T47D (cell line): ENCODE data around the gene MESP1.

ENCODE experiments used
- DNase-seq, 2 experiments: peaks; one replicate each; pipeline versions ENCODE4 v3.0.0 to v3.0.0-alpha.2; 2011 to 2012; ENCODE audit warnings: low read depth in 1 of 2, low spot score in 1 of 2
- JUND ChIP-seq: IDR thresholded peaks from 2 replicates; pipeline ENCODE4 v1.6.1; 2012; ENCODE audit warnings: low read depth
- in situ Hi-C: cut with HindIII; loops from 2 replicates; pipeline ENCODE4 v1.10.0; 2016; ENCODE audit warnings: low sequenced_read_pairs, low pct_unique_long_range_greater_than_20kb

The MESP1 gene

DNA sequence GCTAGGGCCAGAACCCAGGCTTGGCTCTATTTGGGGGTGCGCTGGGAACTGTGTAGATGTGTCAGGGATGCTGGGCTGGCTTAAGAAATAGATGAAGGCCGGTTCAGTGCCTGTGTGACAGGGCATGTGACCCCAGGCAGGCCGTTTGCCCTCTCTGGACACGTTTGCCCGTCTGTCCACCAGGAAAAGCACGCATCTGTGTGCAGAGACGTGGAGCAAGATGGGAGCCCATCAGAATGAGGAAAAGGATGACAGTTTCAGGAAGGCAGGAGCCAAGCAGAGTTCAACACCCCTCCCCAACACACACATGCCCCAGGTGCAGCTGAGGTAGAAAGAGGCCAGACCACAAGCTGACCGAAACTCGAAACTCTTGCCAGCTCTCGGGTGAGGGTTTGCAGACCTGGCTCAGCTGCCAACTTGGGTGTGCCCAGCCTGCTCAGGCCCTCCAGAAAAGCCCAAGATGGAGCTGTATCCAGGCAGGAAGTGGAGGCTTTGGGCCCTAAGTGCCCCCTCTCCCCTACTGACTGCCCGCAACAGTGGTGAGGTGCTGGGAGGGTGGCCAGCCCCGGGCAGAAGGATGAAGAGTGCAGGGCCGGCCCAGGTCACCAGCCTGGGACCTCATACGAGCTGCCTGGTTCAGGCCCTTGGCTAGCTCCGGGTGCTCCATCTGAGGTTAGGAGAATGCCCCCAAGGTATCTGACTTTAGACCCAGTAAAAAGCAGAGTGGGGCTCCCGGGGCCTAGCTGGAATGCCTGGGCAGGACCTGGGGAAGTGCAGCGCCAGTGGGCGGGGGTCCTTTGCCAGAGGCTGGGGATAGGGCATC lies 10.2 kb upstream of the MESP1 start:
- peak in 1 of 2 experiments; percentile 95 for DNase-seq
- in situ Hi-C loops, result no loop called here
- TF ChIP-seq JUND, result no peak

DNA sequence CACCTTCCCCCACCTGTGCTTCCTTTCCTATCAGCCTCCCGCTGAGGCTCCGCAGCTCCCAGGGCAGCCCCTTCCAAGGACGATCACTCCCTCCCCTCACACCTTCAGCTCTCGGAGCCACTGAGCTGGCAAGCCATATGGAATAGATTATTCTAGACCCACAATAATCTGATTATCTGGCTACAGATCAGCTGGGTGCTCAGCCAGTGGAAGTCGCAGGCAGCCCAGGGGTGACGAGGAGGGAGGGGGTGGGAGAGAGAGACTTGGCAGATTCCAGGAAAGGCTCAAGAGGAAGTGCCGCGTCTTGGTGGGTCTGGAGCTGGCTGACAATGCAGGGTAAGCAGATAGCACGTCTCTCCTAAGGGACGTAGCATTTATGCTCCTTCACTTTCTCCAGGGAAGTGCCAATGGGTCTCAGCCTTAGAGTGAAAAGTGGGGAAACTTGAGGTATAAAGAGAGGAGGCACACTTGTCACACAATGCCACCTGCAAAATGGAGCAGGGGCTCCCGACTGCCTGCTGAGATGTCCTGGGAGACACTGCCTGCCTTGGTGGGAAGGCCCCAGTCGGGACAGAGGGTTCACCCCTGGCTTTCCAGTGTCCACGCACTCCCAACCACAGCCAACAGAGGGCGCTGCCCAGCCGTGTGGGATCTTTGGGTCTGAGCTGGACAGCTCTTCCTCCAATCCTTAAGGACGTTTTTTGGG lies 9.4 kb upstream of the MESP1 start:
- TF ChIP-seq JUND, result no peak
- DNase-seq, result peak; percentile 65 to 90
- in situ Hi-C loops, result no loop called here

DNA sequence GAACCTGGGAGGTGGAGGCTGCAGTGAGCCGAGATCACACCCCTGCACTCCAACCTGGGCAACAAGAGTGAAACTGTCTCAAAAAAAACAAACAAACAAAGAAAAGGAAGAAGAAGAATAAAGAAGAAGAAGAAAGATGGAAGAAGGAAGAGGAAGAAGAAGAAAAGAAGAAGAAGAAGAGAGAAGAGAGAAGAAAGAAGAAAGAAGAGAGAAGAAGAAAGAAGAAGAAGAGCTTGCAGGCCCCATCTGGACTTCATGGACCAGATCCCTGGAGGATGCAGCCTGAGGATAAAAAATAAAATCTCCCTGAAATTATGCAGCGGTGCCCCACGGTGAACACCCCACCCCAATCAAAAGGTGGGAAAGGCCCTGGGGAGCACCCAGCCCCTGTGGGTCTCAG lies 8.8 kb upstream of the MESP1 start:
- in situ Hi-C loops, result no loop called here
- DNase-seq, result no peak
- TF ChIP-seq JUND, result no peak

DNA sequence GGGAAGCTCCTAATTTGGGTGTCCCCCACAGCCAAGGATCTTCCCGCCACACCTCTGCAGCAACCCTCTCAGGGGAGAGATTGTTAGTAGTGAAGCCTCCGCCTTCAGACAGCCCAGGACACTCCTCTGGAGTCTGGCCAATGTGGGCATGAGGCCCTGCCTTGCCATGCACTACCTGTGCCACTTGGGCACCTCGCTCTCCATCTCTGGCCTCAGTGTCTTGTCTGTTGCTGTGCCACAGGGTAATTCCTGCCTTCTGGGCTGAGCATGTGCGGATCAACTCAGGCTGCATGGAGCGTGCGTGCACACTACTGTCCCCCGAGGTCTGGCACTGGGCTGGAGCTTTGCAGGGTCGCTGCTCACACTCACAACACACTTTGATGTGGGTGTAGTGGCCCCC lies 7.9 kb upstream of the MESP1 start:
- peak in 1 of 2 experiments; percentile 64 for DNase-seq
- TF ChIP-seq JUND, result no peak
- in situ Hi-C loops, result no loop called here

DNA sequence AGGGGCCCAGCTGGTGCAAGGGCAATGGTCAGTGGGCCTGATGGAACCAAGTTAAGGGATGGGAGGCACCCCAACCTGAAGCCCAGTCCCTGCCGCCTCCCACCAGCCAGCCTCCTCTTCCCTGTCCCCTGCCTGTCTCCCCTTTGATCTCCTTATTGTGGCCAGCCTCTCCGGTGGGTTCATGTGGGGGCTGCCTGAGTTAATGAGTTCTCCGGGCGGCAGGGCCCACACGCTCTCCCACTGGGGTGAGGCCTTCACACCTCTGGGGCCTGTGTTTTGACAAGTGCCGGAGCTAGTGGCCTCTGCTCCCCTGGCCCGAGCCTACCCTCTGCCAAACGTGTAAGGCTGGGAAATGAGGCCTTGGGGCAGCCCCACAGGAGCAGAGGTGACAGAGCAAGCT lies 7.2 kb upstream of the MESP1 start:
- in situ Hi-C loops, result no loop called here
- DNase-seq, result no peak
- no peak for TF ChIP-seq JUND

DNA sequence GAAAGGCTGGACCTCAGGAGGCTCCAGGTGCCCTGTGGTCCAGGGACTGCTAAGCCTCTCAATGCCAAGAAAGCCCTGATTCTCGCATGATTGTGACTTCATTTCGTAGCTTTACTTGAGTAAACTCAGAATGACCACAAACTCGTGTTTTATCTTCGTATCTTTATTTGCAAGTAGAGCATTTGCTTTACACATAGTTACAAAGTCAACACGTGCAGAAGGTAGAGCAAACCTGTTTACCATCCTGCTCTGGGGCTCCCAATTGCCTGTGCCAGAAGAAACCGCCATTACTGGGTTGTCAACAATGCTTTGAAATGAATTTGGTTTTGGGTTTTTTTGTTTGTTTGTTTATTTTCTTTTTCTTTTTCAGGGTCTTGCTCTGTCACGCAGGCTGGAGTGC lies 5.8 kb upstream of the MESP1 start:
- TF ChIP-seq JUND, result peak; percentile 95
- DNase-seq, result peak in 1 of 2 experiments; percentile 97
- in situ Hi-C loops, result no loop called here

GRCh38 chr15:89755701-89756100 lies 4.7 kb upstream of the MESP1 start:
- no peak for DNase-seq
- no peak for TF ChIP-seq JUND
- in situ Hi-C loops, result no loop called here

DNA sequence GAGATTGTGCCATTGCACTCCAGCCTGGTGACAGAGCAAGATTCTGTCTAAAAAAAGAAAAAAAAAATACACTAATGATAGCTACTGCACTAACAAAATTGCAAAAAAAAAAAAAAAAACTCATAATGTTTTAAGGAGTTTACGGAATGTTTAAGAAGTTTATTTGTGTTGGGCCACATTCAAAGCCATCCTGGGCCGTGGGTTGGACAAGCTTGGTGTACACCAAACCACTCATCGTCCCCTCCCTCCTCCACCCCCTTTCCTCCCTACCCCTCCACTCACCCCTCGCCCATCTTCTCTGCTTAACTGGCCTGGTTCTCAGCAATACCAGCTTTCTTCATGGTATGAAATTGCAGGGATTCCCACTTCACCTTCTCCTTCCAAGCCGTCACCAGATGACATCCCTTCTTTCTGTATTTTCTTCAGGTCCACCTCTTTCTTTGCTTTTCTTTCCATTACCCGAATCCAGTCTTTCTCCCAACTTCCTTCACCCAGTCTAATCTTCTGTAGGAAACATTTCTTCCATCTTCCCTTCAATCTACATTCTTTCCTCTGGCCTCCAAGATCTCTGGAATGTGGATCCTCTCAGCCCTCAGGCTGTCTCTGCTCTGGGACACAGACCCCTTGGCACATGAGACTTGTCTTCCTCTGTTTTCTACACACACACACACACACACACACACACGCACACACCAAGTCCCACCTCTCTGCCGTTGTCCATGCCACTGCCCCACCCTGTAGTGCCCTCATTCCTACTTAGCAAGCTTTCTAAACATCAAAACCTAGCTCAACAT lies 3.5 kb upstream of the MESP1 start:
- TF ChIP-seq JUND, result no peak
- peak in 1 of 2 experiments; percentile 62 for DNase-seq

GRCh38 chr15:89753855-89754254 lies 2.8 kb upstream of the MESP1 start:
- no peak for DNase-seq
- TF ChIP-seq JUND, result no peak
- in situ Hi-C loops, result no loop called here

More for the DNA sequence above, 3.5 kb upstream of the MESP1 start:
- in situ Hi-C loops, result no loop called here

GRCh38 chr15:89751748-89752147 lies 699 bp upstream of the MESP1 start:
- no peak for TF ChIP-seq JUND
- peak in 1 of 2 experiments; percentile 82 for DNase-seq
- in situ Hi-C loops, result no loop called here

- in situ Hi-C loops, result no loop called here
- no peak for TF ChIP-seq JUND
- DNase-seq, result no peak
These were observed 994 bp downstream of the MESP1 start for GRCh38 chr15:89749951-89750559.

DNA sequence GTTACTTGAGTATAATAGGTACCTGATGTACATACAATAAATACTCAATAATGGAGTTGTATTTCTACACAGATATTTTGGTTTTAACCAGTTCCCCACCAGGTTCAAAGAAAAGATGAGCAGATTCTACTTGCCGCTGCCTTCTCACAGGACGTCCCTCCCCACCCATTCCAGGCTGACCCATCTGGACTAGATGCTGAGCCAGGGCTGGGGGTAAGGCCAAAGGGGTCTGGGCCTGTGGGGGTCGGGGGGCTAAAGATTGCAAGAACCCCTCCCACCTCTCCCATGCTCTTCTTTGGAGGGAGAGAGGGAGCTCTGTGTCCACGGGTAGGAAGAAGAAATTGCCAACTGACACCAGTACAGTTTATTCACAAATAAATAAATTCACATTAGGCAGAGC lies 1.5 kb downstream of the MESP1 start:
- in situ Hi-C loops, result no loop called here
- TF ChIP-seq JUND, result no peak
- no peak for DNase-seq

GRCh38 chr15:89749054-89749453 lies 2.0 kb downstream of the MESP1 start:
- in situ Hi-C loops, result no loop called here
- DNase-seq, result no peak
- TF ChIP-seq JUND, result no peak
